ENCODE results near the gene AMER1.

The AMER1 gene

GRCh38 chrX:64204252-64204651, 1.3 kb downstream of the AMER1 start:
- no peak for ATAC-seq
- no peak for TF ChIP-seq ZNF565 (CRISPR knock-in tag; conservative IDR thresholded peaks at IDR 0.05; ENCODE audit: low read depth)
- no peak for TF ChIP-seq PPARA (CRISPR knock-in tag; IDR thresholded peaks at IDR 0.05; ENCODE audit: borderline replicate concordance)
- TF ChIP-seq ZC3H10 (CRISPR knock-in tag; IDR thresholded peaks at IDR 0.05), result no peak
- no peak for TF ChIP-seq ZNF8 (CRISPR knock-in tag; IDR thresholded peaks at IDR 0.05)
- no peak for TF ChIP-seq RARB (CRISPR knock-in tag; IDR thresholded peaks at IDR 0.05)
- TF ChIP-seq OSR1 (CRISPR knock-in tag; IDR thresholded peaks at IDR 0.05), result no peak
- TF ChIP-seq ESRRG (CRISPR knock-in tag; IDR thresholded peaks at IDR 0.05), result no peak
- TF ChIP-seq TOX (CRISPR knock-in tag; IDR thresholded peaks at IDR 0.05; ENCODE audit: borderline replicate concordance), result no peak
- TF ChIP-seq ZNF70 (CRISPR knock-in tag; IDR thresholded peaks at IDR 0.05), result no peak
- no peak for TF ChIP-seq GLIS3 (CRISPR knock-in tag; IDR thresholded peaks at IDR 0.05)
- no peak for TF ChIP-seq TSHZ2 (CRISPR knock-in tag; IDR thresholded peaks at IDR 0.05)
- TF ChIP-seq, protein P1, sequence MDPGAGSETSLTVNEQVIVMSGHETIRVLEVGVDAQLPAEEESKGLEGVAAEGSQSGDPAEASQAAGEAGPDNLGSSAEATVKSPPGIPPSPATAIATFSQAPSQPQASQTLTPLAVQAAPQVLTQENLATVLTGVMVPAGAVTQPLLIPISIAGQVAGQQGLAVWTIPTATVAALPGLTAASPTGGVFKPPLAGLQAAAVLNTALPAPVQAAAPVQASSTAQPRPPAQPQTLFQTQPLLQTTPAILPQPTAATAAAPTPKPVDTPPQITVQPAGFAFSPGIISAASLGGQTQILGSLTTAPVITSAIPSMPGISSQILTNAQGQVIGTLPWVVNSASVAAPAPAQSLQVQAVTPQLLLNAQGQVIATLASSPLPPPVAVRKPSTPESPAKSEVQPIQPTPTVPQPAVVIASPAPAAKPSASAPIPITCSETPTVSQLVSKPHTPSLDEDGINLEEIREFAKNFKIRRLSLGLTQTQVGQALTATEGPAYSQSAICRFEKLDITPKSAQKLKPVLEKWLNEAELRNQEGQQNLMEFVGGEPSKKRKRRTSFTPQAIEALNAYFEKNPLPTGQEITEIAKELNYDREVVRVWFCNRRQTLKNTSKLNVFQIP (CRISPR knock-in tag; IDR thresholded peaks at IDR 0.05; ENCODE audit: borderline replicate concordance, low read depth), result no peak
- TF ChIP-seq CSDC2 (CRISPR knock-in tag; IDR thresholded peaks at IDR 0.05), result no peak
- no peak for TF ChIP-seq BACH2 (CRISPR knock-in tag; IDR thresholded peaks at IDR 0.05; ENCODE audit: borderline replicate concordance)
- TF ChIP-seq, protein P2, sequence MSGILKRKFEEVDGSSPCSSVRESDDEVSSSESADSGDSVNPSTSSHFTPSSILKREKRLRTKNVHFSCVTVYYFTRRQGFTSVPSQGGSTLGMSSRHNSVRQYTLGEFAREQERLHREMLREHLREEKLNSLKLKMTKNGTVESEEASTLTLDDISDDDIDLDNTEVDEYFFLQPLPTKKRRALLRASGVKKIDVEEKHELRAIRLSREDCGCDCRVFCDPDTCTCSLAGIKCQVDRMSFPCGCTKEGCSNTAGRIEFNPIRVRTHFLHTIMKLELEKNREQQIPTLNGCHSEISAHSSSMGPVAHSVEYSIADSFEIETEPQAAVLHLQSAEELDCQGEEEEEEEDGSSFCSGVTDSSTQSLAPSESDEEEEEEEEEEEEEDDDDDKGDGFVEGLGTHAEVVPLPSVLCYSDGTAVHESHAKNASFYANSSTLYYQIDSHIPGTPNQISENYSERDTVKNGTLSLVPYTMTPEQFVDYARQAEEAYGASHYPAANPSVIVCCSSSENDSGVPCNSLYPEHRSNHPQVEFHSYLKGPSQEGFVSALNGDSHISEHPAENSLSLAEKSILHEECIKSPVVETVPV (CRISPR knock-in tag; IDR thresholded peaks at IDR 0.05), result no peak
- no peak for TF ChIP-seq ZFP3 (CRISPR knock-in tag; IDR thresholded peaks at IDR 0.05)
- TF ChIP-seq, protein P3, sequence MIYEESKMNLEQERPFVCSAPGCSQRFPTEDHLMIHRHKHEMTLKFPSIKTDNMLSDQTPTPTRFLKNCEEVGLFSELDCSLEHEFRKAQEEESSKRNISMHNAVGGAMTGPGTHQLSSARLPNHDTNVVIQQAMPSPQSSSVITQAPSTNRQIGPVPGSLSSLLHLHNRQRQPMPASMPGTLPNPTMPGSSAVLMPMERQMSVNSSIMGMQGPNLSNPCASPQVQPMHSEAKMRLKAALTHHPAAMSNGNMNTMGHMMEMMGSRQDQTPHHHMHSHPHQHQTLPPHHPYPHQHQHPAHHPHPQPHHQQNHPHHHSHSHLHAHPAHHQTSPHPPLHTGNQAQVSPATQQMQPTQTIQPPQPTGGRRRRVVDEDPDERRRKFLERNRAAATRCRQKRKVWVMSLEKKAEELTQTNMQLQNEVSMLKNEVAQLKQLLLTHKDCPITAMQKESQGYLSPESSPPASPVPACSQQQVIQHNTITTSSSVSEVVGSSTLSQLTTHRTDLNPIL (CRISPR knock-in tag; IDR thresholded peaks at IDR 0.05; ENCODE audit: low read depth), result no peak

- no peak for ATAC-seq
- TF ChIP-seq, protein P3 (CRISPR knock-in tag; IDR thresholded peaks at IDR 0.05; ENCODE audit: low read depth), result no peak
- TF ChIP-seq CSDC2 (CRISPR knock-in tag; IDR thresholded peaks at IDR 0.05) (no peak), GLIS3 (CRISPR knock-in tag; IDR thresholded peaks at IDR 0.05) (no peak), PPARA (CRISPR knock-in tag; IDR thresholded peaks at IDR 0.05; ENCODE audit: borderline replicate concordance) (no peak), SNAI2 (CRISPR knock-in tag; IDR thresholded peaks at IDR 0.05) (no peak), ZNF8 (CRISPR knock-in tag; IDR thresholded peaks at IDR 0.05) (no peak), ZNF70 (CRISPR knock-in tag; IDR thresholded peaks at IDR 0.05) (no peak), ZFP30 (CRISPR knock-in tag; IDR thresholded peaks at IDR 0.05) (no peak), ISL1 (CRISPR knock-in tag; IDR thresholded peaks at IDR 0.05) (no peak), TCF4 (CRISPR knock-in tag; IDR thresholded peaks at IDR 0.05; ENCODE audit: borderline replicate concordance) (no peak), TSHZ2 (CRISPR knock-in tag; IDR thresholded peaks at IDR 0.05) (no peak), ESRRG (CRISPR knock-in tag; IDR thresholded peaks at IDR 0.05) (no peak), OSR1 (CRISPR knock-in tag; IDR thresholded peaks at IDR 0.05) (no peak), ZNF565 (CRISPR knock-in tag; conservative IDR thresholded peaks at IDR 0.05; ENCODE audit: low read depth) (no peak), PATZ1 (CRISPR knock-in tag; IDR thresholded peaks at IDR 0.05; ENCODE audit: borderline replicate concordance) (no peak), TOX (CRISPR knock-in tag; IDR thresholded peaks at IDR 0.05; ENCODE audit: borderline replicate concordance) (no peak)
- TF ChIP-seq, protein P1 (CRISPR knock-in tag; IDR thresholded peaks at IDR 0.05; ENCODE audit: borderline replicate concordance, low read depth), result no peak
Measured at GRCh38 chrX:64202808-64203325, 2.6 kb downstream of the AMER1 start.
